ENCODE data around the gene AKT1S1.
"Not testable (repeated sequence)": the region's sequence is repeated elsewhere in the genome, so short reads cannot be mapped to it uniquely, and the experiment has no call there.

The AKT1S1 gene

DNA sequence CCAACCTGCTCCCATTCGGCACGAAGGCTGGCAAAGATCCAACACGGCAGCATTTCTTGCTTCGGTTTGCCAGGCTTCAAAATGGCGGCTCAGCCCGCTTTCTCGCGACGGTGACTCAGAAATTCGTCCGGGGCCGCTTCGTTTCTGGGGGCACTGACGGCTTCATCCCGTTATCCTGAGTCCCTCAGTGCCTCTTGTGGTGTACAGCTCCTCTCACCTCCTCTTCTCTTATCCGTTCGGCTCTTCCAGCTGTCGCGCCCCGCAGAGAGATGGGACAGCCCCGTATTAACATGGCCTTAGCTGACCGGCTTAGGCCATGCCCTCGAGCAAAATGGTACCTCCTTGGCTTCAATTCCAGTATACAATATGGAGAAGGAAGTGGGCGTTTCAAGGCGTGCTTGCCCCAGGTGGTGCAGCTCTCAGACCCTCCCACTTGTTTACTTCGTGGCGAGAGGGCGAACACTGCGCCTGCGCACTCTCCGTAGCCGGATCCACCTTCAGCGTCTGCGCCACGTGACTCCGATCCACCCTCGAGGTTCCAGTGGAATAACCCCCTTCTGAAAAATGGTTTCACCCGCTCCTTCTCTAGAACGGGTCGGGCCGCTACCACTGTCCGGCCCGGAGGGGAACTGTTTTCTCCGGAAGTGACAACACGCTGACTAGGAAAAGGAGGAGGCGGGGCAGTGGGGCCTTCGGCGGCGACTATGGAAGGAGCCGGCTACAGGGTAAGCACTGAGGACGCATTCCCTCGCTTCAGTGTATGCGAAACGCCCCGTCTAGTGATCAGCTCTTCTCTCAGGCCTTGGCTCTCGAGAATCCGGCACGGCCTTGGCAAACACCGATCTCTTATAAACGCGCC is at the start of gene AKT1S1, which contains the start of gene TBC1D17:
TSS of gene AKT1S1 (minus strand) at position 336 of the 859 bp plus-strand sequence. CDS start 4,060 bp downstream, outside the sequence.
TSS of gene TBC1D17 (plus strand) at position 683 of the 859 bp plus-strand sequence. CDS start at position 705, 22 bp downstream.
- peak; percentile 99 for DNase-seq

DNA sequence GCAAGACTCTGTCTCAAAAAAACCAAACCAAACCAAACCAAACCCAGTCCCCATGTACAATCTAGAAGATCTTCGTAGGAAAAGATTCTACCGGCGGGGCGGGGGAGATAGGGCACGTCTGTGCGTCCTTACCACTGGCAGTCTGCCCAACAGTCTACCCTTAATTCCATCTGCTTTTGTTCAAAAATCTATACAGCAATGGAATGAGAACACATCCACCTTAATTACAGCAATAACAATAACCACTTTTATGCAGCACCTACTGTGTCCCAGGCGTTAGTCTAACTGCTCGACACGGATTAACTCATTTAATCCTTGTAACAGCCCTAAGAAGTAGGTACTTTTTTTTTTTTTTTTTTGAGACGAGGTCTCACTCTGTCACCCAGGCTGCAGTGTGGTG is 49.4 kb upstream of the AKT1S1 start:
- no peak for DNase-seq

DNA sequence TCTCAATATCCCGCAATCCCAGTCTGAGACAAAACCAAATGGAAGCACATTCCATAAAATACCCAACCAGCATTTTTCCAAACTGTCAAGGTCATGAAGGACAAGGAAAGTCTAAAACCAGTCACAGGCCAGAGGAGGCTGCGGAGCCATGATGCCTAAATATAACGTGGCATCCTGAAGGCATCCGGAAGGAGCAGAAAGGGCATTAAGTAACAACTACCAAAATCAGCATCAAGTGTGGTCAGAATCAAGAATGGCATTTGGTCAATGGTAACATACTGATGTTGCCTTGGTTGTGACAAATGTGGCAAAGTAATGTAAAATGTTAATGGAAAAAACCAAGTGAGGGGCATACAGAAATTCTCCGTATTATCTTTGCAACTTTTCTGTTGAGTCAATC is 48.3 kb upstream of the AKT1S1 start:
- DNase-seq = no peak

DNA sequence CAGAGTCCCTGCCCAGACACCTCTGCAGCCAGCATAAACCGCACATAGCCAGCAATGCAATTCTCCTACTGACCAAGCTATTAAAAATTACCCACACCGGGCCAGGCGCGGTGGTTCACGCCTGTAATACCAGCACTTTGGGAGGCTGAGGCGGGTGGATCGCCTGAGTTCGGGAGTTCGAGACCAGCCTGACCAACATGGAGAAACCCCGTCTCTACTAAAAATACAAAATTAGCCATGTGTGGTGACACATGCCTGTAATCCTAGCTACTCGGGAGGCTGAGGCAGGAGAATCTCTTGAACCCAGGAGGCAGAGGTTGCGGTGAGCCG is 47.7 kb upstream of the AKT1S1 start:
- DNase-seq = not testable (repeated sequence)

DNA sequence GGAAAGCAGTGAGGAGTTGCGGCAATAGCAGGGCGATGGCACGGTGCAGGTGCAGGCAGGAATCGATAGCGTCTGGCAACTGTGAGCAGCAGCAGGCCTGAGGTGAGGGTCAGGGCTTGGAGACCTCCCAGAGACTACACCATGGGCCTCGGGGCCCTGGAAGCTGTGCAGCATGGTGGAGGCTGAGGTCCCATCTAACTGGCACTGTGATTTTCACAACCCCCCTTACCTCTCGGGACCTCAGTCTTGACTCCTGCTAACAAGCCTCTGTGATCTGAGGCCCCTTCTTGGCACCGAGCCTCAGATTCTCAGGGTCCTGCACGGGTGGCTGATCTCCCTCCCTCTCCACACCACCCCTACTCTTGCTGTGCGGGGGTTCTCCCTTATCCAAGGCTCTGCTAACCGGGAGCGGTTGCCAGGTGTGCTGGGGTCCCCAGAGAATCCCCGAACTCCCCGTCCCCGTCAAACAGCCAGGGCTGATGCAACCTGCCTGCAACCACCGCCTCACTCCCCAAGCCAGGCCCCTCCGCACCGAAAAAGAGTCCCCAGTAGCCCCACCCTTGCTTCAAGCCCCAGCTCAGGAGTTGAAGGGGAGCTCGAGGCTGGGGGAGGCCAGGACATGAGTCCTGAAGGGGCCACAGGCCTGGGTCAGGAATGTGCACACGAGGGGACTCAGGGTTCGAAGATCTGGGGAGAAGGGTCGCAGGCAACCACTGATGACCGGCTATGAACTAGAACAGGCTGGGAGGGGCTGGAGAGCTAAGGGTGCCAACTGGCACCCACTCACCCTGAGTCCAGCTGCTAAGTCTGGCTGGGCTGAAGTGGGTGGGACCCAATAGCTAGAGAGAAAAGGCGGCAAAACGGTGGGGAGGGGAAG is 47.1 kb upstream of the AKT1S1 start:
- no peak for DNase-seq

DNA sequence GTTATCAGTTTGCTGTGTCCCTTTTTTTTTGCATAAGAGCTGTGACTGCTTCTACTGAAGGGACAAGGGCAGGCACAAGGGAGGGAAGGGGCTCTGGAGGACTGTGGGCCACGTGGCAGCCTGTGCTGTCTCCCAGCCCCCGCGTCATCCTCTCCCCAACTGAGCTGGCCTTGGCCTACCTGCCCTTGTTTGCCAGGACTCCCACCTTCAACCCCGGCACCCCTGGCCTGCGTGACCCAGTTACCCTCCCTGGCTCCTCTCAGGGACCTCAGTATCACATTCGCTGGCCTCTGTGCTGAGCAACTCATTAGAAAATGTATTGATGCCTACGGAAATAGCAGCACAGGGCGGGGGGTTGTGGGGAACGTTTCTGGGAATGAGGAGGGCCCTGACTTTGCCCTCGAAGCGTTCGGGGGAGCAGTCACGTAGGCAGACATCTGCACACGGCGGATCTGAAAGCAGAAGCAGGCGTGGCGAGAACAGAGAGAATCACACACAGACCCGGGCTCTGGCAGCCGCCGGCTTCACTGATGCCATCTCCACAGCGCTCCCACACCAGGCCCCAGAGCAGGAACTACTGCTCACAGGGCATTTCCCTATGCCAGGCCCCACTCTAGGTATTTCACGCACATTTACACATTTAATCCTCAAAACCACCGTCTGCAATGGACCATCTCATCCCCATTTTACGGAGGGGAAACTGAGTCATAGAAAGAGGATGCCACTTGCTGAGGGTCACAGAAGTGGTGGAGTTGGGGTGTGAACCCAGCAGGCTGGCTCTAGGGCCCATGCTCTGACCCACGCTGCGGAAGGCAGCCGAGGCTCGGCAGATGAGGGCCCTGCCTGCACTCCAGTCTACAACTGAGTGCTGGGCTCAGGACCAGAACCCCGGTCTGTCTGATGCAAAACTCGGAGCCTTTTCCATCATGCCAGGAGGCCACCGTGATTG is 46.2 kb upstream of the AKT1S1 start:
- DNase-seq = no peak

DNA sequence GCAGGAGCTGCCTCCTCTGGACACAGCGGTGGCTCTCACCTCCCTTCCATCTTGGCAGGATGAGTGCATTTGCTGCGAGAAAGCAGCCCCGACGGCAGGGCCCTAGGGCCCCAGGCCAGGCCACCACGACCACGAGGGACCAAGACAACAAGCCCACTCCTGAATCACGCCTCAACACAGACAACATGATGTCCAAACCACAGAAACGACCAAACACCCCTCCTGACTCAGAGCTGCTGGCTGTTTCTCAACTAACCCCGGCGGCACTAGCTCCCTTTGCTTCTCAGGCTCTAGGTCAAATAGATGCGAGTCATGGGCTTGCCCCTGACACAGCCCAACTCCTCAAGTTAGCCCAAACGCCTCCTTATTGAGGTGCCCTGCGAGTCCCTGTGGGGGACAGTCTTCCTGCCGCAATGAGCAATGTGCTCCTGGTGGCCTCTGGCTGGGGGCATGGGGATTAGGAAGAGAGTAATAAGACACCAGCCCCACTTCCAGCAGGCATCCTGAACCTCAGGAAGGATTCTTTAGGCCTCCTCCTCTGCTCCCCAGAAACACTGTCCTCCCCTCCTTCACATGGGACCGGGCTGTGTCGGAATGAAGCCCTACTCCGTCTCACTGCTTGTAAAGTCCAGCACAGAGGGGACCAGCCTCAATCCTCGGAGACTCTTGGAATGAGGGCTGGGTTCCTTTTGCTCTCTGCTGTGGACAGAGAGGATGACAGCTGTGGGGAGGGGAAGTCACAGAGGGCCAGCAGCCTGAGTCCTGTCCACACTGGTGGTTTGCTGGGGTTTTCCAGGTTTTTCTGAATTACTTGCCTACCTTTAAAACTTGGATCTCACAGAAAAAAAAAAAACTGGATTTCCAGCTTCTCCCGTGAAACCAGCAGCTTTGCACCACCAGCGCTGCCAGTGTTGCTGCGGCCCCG is 45.0 kb upstream of the AKT1S1 start:
- no peak for DNase-seq

DNA sequence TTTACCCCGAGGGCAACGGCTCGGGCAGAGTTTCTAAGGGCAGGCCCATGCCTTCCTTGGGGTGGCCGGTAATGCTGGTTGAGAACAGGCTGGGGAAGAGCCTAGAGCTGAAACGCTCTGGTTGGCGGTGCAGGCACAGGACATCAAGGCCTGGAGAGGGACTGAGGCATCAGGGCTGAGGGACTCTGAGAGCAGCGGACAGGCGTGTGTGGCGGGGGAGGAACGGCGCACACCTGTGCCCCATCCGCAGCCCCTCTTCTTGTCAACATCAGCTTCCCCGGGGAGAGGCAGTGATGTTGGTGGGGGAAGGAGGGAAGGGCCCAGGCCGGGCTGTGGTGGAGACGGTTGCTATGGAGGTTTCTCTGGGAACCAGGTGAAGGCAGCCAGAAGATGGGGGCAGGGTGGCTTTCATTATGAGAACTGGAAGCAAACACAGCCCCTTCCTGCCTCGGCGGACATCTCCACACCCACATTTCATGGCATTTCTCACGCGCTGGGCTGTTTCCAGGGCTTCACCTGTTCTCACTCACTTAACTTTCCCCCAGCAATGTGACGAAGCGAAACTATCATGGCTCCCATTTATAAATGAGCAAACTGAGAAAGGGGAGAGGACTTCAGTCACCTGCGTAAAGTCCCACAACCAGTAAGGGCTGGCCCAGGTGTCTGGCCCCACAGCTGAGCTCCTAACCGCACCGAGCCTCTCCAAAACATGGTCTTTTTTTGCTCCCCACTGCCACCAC is 43.6 kb upstream of the AKT1S1 start:
- DNase-seq = no peak

DNA sequence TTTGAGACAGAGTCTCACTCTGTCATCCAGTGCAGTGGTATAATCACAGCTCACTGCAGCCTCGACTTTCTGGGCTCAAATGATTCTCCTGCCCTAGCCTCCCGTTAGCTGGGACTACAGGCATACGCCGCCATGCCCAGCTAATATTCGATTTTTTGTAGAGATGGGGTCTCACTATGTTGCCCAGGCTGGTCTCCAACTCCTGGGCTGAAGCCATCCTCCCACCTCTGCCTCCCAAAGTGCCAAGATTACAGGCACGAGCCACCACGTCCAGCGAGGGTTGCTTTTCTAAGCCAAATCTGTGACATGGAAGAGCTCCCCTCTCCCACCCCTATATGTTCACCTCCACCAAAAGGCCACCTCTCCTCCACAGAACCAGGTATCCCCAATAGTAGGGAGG is 40.9 kb upstream of the AKT1S1 start:
- no peak for DNase-seq

DNA sequence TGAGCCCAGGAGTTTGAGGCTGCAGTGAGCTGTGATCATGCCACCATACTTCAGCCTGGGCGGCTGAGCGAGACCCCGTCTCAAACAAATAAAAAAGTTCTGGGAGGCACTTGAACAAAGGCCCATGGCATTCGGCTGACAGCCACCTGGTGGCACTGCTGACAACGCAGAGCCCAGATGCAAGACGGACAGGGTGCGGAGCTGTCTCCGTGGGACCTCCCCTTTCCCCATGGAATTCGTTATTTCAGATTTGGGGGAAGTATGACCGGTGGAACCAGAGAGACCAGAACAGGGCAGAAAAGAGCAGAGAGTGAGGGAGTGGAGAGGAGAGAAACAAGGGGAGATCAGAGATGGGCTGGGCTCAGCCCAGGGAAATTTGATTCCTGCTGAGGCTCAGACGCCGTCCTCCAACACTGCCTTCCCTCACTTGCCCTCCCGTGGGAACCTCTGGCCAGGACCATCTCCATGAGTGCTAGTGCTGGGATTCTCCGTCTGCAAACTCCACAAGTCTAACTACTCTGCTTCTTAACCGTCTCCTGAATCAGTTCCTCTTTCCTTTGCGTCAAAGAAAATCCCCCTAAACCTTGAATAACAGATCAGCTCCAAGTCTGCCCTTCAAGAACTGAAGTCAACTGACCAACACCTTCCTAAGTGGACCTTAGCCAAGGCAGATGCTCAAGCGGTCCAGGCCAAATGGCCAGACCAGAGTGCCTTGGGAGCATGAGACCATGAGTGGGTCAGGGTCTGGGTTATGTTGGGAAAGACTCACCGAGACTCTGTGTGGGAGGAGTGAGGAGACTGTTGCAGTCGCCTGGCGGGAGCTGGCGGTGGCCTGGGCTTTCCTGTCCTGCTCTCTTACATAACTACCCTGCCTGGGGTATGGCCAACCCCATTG is 39.9 kb upstream of the AKT1S1 start:
- no peak for DNase-seq

DNA sequence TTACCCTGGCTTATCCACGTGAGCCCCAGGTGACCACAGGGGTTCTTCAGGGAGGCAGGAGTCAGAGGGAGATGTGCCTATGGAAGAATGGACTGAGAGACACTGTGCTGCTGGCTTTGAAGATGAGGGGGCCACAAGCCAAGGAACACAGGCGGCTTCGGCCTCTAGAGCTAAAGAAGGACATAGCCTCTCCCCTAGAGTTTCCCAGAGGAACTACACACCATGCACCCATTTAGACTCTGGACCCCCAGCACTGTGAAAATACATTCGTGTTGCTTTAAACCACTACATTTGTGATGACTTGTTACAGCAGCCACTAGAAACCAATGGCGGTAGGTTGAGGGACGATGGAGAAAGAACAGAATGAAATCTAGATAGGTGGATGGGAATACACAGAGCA is 38.1 kb upstream of the AKT1S1 start:
- no peak for DNase-seq

DNA sequence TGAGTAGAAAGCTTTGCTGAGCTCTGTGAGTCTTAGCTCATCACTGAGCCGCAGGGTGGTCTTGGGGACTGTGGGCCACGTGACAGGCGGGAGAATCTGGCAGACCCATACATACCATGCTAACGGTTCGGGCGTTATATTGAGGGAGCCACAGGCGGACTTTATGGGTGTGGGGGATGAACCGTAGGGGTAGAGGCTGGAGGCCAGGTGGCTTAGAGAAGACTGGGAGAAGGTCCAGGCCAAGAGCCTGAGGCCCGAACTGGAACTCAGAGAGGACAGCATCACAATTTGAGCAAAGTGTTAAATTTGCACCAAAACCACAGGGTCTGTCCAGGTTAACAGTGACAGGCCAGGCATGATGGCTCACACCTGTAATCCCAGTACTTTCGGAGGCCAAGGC is 36.6 kb upstream of the AKT1S1 start:
- no peak for DNase-seq

DNA sequence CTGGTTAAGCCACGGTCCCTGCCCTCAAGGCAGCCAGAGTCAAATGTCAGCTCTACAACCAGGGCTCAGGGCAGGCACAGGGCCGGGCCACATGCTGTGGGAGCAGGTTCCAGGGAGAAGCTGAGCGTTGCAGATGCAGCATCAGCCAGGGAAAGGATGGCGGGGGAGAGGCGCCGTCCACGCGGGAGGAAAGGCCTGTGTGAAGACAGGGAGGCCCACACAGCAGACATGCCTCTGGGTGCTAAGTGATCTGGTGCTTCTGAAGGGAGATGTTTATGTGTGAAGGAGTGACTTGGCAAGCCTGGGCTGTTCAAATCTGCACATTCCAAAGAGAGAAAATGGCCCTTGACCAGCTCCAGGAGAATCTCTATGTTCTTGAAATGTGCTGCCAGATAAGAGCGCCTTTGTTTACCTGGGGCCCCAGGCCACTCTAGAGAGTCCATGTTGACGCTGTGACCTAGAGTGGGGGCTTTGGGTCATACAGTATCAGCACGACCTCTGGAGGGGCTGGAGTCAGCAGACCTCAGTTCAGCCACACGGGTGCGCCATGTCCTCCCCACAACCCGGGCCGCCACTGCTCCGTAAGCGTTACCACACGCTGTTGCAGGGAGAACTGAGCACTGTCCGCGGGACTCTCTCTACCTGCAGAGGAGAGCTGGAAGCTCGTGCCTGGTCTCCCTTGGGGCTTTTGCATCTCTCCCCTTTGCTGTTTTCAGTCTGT is 36.0 kb upstream of the AKT1S1 start:
- no peak for DNase-seq

DNA sequence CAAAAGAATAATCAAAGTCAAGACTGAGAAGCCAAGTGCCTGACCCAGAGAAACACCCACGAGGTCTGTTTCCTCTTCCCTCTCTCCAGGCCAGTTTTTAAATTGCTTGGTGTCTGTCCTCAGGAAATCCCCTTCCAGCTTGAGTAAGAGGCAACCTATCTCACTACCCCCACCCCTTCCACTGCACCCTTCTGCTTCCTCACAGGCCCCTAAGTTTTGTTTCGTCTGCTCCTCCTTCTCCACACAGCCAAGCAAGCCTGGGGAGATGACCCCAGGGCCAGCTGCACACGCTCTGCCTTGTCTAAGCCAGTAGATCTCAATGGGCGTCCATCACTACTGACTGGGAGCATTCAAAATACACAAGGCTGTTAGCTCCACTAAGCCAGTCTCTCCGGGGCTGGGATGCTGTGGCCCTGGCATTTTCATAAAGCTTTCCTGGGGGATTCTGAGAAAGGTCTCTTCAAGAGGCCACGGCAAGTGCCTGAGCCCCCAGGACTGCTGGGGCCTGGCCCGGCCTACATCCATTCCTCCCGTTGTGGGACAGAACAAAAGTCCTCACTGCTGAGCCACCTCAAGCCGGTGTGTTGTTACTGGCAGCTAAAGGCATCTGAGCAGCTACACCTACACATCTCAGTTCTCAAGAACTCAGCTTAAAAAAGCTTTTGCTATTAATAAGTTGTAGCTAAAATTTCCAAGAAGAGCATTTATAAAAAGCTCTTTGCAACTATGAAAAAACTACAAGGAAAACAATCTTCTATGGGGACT is 34.4 kb upstream of the AKT1S1 start:
- no peak for DNase-seq

DNA sequence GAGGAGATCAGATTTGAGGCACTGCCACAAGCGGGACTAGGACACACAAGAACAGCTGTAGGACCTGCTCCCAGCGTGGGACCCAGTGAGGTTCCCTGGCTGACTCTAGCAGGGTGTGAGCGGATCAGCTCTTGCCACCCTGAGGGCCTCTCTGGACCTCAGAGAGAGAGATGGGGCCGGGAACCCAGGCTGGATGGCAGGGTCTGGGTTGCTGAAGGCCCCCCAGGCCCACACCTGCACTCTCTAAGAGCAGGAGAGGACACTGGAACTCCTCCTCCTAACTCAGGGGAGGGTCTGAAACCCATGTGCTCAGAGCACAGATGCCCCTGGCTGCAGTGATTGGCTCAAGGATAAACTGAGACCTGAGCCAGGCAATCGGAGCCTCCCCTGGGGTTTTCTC is 33.0 kb upstream of the AKT1S1 start:
- no peak for DNase-seq

DNA sequence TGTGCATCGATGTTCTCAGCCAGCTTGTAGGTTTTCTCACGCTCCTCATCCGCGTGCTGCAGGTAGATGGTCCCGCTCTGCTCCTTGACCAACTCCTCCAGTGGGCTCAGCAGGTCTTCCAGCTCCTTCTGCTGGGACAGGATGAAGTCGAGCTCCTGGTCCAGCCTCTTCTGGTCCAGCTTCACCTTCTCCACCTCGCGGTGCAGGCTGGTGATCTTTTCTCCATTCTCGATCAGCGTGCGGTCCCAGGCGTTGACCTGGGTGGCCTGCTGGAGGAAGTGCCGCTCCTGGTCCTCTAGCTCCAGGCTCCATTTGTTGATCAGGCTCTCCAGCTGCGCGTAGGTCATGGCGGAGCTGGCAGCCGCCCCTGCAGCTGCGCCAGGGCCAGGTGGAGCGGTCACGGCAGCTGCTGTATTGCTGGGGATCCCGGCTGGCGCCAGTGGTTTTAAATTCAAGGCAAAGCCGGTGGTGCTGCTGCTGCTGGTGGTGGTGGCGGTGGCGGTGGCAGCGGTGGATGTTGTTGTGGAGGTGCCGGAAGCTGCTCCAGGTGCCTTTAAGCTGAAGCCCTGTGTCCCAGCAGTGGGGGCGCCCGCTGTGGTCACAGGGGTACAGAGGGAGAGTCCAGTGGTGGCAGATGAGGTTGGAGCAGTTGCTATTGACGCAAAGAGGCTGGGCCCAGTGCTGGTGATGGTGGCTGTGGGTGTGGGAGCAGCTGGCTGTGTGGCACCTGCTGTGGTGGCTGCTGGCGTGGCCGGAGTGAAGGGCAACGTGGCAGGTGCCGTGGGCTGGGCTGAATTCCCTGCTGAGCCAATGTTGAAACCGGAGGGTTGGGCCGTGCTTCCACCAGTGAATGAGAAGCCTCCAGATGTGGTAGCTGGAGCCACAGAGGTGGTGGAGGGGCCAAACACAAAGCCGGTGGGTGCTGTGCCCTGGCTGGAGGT is 31.6 kb upstream of the AKT1S1 start:
- DNase-seq = no peak

Data from activated effector memory CD4-positive, alpha-beta T cell treated with anti-CD3 and anti-CD28 coated beads, Interleukin-2, amount 50 U/mL, for 16 hours (primary cell).